ENCODE measurements around the gene DIDO1.

The DIDO1 gene

DNA sequence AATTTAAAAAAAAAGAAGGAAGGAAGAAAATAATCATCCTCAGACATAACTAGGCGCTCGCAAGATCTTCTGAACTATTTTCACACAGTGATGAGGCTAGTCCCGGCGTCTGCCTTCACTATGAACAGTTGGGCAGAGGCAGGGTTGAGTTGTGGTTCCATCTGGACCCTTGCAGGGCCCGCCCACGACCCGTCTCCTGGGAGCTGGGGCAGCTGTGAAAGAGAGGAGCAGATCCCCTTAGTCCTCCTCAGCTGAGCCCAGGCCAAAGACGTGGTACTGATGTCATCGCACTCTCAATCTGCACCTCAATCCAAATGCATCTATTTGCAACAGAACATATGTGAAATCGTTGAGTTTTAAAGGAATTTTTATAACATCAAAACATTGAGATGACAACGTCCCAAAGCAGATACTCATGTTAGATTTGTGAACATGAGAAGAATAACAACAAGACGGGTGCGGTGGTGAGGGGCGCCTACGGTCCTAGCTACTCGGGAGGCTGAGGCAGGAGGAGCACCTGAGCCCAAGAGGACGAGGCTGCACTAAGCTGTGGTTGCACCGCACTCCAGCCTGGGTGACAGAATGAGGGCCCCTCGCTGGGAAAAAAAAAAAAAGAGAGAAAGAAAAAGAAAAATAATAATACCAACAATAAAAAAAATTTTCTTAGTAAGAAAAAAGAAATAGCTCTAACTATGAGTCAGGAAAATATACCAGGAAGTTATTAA, 80.0 kb downstream of the DIDO1 start:
- no peak for DNase-seq

DNA sequence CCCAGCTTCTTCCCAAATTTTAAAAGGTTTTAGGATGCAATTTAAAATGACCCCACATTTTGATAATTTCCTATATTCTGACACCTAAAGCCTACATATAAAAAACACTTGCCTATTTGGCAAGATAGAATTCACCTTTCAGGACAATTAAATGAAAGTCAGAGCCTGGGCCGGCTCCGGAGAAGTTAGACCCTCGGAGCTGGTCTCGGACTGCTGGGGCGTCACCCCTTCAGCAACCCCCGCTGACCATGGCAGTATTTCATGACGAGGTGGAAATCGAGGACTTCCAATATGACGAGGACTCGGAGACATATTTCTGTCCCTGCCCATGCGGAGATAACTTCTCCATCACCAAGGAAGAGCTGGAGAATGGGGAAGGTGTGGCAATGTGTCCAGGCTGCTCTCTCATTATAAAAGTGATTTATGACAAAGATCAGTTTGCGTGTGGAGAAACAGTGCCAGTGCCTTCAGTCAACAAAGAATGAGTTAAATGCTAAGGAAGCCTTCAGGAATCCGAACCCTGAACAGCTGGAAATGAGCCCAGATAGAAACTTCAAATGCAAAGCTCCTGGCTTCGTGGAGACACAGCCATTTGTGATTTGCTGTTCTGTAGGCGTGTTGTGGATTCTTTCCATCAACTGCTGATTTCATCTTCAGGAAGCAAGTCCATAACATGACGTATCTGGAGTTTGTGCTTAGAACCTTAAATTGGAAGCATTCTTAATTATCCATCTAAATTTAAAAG, 80.7 kb downstream of the DIDO1 start:
- no peak for DNase-seq

DNA sequence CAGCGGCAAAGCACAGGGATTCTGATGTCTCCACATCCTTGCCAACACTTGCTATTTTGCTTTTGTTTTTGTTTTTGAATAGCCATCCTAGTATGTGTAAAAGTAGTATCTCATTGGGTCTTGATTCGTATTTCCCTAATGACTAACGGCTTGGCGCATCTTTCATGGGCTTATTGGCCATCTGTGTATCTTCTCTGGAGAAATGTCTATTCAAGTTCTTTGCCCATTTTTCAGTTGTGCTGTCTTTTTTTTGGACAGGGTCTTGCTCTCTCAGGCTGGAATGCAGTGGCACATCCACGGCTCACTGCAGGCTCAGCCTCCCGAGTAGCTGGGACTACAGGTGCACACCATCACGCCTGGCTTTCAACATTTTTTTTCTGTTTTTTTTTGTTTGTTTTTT, 82.1 kb downstream of the DIDO1 start:
- no peak for DNase-seq

DNA sequence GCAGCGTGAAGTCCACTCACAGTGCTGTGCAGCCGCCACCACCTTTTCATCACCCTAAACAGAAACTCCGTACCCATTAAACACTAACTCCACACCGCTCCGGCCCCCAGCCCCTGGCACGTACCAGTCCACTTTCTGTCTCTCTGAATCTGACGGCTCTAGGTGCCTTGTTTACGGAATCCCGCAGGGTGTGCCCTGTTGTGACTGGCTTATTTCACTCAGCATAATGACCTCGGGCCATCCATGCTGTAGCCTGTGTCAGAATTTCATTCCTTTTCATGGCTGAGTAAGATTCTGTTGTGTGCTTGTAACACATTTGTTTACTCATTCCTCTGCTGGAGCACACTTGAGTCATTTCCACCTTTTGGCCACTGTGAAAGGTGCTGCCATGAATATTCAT, 82.6 kb downstream of the DIDO1 start:
- DNase-seq: no peak

DNA sequence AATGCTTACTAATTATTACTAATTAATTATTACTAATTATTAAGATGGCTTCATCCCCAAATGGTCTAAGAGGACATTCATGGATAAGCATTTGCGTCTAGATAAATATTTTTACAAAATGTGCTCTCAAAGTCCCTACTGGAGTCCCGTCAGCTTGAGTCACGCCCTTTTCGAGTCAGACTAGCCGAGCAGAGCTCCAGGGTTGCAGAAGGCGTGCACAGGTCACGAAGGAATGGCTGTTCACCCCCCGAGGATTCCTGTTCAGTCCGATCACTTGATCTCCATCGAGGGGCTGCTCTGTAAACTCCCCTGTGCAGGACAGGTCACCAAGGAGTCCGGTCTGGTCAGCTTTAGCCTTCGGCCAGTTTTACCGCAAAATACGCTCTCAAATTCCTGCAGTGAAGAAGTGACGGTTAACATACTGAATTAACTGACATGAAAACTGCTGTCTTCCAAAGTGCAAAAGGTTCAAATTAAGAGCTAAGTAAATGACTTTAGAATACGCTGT, 84.5 kb downstream of the DIDO1 start:
- no peak for DNase-seq

DNA sequence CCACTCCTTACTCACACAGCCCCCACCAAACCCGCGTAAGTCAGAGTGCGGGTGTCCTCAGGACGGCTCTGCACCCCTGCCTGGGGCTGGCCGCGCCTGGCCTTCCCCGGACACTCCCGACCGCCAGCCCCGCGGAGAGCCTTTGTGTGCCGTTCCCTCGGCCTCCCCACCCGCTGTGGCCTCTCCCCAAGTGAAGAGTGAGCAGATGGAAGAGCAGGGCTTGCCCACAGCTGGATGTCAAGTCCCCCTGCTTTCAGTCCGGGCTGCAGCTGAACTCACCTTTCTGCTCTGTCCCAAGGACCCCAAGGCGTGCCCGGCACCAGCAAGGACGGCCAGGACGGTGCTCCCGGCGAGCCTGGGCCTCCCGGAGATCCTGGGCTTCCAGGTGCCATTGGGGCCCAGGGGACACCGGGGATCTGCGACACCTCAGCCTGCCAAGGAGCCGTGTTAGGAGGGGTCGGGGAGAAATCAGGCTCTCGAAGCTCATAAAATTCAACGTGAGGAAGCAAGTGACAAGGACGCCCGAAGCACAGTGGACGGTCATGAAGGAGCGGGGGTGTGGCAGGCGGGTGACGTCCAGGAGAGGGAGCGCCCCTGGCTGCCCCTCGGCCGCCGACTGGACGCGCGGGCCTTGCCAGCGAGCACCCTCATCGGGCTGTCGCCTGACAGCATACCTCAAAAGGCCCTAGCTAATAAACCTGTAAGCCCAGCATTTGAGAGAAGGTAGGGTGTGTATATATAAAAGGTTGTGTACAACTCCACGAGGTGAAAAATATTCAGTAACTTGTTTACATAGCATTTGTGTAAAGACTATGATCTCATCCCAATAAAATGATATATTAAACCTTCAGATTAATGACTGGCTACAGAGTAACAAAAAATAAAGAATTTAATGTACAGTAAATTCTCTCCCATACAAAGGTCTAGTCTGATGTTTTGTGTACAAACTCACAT, 85.8 kb downstream of the DIDO1 start:
- no peak for DNase-seq

DNA sequence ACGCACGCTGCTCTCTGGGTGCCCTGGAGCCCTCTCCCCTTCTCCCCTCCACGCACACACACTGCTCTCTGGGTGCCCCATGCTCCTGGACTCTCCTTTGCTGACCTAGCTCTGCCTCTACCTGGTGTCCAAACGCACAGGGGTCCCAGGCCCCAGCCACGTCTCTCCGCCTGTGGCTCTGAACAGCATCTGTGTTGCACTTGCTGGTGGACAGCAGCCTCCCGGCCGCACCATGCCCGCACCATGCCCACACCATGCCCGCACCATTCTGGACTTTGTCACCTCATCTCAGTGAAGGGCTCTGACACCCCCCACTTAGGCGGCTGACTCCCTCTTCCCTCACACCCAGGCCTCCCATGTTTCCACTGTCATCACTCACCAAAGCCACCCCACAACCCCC, 86.5 kb downstream of the DIDO1 start:
- no peak for DNase-seq

DNA sequence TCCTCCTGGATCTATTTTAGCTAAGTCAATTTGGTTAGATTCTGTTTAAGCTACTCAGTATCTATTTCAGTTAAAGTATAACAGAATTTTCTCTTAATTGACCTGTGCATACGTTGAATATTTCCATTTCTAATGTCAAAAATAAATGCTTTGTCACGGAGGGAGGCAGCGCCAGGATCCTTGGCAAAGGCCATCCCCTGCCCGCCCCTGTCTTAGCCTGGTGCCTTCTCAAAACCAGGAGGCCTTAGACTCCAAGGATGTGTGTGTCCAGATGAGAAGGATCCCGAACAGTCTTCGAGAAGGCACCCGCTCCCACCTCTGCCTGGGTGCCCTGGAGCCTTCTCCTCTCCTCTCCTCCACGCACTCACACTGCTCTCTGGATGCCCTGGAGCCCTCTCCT, 87.0 kb downstream of the DIDO1 start:
- DNase-seq: no peak

DNA sequence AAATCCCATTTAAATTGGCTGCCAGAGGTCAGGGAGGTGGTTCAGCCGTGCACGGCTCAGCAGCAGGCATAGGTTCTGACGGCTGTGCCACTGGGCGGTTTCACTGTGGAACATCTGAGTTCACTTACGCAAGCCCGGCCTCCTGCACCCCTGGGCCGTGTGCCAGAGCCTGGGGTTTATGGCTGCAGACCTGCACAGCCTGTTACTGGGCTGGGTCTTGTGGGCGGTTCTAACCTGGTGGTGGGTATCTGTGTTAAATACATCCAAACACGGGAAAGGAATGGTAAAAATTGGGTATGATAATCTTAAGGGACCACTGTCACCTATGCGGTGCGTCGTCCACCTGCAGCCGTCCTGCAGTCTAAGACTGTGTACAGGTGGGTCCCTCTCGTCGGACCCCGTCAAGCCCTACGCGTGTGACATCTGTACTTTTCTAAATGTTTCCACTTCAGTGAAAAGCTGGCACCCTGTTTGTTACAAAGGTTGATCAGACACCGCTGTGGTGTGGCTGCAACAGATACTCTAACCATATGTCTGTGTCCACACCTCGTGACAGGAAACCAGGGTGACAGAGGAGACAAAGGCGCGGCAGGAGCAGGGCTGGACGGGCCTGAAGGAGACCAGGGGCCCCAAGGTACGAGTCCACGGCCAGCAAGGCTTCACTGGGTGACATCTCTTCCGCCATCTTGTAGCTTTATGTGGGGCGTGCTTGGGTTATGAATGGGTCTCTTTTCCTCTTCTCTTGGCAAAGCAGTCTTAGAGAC, 88.0 kb downstream of the DIDO1 start:
- no peak for DNase-seq

DNA sequence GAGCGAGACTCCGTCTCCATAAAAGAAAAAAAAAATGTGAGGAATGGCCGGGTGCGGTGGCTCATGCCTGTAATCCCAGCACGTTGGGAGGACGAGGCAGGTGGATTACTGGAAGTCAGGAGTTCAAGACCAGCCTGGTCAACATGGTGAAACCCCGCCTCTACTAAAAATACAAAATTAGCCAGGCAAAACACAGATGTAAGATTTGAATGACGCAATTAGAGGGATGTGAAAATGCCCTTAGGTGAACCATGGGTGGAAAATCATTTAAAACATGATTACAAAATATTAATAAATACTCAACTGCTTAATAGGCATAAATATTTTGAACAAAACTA, 88.5 kb downstream of the DIDO1 start:
- no peak for DNase-seq

DNA sequence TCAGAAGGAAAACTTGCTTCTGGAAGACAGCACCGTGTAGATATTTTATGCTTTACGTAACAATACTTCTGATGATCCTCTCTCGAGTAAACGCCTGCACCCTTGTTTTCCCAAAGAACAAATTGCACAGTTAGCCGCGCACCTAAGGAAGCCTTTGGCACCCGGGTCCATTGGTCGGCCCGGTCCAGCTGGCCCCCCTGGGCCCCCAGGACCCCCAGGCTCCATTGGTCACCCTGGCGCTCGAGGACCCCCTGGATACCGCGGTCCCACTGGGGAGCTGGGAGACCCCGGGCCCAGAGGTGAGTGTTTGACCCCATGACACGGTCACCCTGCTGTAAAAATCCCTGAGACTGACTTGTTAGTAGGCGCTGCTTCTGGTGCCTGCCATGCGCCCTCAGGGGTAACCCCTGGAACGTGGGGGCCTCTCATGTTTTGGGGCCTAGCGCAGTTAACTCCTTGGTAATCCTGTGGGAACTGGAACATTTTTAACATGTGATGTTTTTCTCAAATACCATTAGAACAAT, 89.3 kb downstream of the DIDO1 start:
- DNase-seq: no peak

DNA sequence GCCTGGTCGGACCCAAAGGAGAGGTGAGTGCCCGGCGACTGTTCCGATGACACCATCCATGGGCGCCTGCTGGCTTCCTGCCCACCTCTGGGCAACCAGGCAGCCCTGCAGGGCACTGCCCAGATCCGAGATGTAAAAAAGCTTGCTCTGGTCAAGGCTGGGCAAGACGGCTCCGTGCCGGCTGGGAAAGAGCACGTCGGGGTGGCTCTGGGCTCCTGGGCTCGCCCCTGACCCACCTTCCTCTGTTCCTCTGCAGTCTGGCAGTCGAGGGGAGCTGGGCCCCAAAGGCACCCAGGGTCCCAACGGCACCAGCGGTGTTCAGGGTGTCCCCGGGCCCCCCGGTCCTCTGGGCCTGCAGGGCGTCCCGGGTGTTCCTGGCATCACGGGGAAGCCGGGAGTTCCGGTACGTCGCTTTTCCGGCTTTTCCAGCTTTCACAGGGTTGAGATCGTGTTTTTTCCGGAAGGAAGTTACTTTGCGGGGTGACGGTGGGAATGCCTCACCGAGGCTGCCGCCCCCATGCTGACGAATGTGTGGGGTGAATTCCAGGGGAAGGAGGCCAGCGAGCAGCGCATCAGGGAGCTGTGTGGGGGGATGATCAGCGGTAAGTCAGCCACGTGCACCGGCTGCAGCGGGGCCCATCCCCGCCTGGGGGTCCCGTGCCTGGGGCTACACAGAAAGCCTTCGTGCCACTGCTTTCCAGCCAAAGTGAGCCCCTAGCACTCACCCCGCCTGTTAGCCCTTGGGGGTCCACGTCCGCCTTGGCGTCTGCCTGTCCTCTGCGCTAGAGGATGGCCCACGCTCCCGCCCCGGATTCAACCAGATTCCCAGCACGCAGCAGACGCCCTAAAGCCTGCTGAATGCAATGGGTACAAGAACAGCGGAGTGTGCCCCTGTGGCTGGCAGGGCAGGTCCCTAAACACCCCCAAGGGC, 90.1 kb downstream of the DIDO1 start:
- no peak for DNase-seq

DNA sequence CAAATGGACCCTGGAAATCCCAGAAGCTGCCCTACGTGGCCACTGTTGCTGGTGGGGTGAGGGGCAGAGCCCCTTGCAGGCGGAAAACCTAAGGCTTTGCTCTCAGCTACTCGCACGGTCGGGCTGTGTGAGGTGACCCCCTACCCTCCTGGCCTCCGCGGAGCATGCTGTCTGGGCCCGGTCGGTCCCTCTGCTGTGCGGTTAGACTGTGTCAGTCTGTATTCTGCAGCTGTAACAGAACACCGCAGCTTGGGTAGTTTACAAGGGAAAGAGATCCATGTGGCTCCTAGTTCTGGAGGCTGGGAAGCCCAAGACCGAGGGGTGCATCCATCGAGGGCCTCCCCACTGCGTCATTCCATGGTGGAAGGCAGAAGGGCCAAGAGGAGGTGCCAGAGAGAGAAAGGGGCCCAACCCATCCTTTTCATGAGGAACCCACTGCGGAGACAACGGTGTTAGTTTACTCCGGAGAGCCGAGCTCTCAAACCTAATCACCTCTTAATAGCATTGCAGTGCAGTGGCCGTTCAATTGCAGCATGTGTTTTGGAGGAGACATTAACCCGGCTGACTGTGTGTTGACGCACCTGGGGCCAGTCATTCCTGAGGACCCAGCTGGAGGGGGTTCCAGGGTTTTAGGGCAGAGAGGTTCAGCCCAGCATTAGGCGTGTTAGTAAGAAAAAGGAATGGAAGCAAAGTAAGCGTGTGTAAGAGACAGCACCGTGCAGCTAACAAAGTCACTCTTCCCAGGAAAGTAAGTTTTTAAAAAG, 91.2 kb downstream of the DIDO1 start:
- no peak for DNase-seq

DNA sequence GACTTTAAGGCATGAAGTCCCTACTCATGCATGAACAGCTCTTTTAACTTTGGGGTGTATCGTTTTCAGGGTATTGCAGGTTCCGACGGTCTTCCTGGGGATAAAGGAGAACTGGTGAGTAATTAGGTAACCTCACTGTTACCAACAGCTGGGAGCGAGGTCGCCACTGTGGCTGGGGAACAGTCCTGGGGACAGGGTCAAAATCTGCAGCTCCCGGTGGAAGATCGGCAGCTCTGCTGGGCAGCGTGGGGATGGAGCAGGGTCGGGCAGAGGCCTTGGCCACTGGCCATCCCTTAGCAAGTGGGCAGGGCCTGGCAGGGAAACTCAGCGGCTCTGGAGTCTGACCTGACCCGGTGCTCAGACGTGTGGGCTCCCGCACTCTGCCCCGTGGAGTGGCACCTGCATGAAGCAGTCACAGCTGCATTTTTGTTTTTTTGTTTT, 93.3 kb downstream of the DIDO1 start:
- no peak for DNase-seq

DNA sequence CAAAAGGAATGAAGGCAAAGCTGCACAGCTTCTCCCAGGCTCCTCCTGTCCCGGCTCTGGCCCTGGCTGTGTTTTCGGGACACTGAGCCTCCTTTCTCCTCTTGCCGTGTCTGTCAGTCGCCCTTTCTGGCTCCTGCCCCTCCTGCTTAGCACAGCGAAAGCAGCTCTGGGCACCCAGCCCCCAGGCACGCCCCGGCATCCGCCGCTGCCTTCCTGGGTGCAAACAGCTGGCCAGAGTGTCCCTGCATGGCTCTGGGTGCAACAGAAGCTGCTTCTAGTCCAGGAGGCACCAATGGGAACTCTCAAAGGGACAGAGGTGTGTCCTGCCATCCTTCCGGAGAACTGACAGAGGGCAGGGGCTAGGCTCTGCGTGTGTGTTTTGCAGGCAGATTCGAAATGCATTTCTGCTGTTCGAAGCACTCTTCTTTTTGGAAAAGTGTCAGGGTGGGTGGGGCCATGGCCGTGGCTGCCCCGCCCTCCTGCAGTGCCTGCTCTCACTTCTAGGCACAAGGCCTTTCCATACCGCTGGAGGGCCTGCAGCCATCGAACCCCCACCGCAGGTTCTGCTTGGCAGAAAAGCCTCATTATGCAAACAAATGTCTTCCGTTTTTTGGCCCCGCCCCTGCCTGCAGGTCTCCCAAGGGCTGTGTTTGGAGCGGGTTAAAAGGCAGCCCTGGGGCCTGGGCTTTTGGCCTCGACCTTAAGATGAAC, 93.9 kb downstream of the DIDO1 start:
- DNase-seq: no peak

DNA sequence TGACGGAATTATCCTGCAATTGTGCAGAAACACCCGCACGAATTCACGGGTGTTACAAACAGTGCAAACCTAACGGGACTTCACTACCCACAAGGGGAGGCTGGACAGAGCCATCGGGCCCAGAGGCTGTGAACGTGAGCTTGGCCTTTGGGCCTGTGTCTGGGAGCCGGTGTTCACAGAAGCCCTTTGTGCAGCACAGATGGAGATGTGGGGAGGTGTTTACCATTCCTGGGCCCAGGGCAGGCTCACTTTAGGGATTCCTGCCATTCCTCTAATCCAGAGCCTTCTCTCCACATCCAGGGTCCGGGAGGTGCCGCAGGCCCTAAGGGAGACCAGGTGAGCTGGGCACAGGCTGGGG, 94.5 kb downstream of the DIDO1 start:
- no peak for DNase-seq

DNA sequence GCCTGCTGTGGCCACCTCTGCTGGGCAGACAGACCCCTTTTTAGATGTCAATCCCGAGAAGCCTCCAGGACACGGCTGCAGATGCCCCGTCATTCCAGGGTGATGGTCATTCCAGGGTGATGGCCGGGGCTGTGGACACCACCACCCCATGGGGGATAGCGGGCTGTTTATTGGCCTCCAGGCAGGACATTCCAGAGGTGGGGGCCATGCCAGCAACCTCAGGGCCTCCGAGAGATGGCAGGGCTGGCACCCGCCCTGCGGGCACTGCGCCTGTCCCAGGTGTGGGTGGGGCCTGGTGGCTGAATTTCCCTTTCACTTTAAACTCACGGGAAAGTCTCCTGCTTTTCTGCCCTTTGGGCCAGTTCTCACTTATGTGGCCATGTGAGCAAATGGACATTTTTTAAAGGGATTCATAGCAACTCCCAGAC, 94.9 kb downstream of the DIDO1 start:
- DNase-seq: no peak

DNA sequence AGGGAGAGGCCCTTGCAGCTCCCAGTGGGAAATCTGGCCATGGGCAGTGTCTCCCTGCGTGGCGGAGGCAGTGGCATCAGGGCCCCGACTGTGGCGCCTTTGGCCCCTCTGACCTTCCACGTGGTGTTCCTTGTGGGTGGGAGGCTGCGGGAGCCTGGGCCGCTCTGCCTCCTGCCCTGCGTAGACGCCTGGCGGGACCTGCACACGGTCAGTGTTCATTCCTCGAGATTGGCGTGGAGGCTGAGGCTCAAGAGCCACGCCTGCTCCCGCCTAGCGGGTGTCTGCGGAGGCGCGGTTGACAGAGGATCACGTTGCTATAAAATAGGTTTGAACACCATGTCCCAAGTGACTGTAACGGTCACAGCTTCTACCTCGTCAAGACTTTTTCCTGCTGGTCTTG, 95.5 kb downstream of the DIDO1 start:
- DNase-seq: no peak

DNA sequence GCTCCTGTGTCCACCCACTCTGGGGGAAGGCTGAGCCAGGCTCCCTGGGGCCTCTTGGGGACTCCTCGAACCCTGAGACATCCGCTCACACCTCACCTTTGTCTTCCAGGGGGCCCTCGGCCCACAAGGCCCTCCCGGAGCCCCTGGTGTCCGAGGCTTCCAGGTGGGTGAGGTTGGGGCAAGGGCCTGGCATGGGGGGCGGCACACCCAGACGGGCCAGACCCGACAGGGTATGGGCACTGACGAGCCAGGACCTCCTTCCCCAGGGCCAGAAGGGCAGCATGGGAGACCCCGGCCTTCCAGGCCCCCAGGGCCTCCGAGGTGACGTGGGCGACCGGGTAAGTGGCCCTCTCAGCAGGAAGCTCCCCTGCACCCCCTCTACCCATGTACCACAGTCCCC, 96.1 kb downstream of the DIDO1 start:
- no peak for DNase-seq

Data from NCI-H187 treated with DMSO at 0.1 percent for 48 hours (cell line).